NCI-H2171 (cell line): ENCODE results near the gene SLC15A5.

Experiments
- DNase-seq: peaks from one replicate; lab custom pipeline; 2025; lab: John Stamatoyannopoulos, UW

The SLC15A5 gene

DNA sequence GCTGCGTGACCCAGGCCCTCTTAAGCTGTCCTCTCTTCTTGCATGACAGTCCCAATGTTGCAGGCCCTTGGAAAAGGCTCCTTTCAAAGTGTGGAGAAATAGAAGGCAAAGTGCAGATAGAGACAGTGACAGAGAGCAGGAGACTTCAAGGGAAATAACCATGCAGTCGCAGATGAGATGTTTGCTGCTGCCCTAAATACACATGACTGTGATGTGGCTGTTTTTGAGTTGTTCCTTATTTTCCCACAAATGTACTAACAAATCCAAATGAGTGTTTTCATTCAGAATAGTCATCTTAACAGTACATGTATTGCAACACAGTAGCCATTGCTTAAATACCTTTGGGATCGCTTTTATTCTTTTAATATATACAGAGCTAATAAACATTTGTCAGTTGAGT is 101.6 kb downstream of the SLC15A5 start:
- no peak for DNase-seq

DNA sequence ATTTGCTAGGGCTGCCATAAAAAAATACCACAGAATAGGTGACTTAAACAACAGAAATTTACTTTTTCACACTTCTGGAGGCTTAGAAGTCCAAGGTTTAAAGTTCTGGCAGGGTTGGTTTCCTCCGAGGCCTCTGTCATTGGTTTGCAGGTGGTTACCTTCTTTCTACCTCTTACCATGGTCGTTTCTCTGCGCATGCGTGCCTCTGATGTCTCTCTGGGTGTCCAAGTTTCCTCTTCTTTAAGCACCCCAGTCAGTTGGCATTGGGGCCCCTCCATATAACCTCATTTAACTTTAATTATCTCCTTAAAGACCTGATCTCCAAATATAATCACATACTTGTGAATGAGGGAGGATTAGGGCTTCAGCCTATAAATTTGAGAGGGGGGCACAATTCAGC is 103.2 kb downstream of the SLC15A5 start:
- no peak for DNase-seq

DNA sequence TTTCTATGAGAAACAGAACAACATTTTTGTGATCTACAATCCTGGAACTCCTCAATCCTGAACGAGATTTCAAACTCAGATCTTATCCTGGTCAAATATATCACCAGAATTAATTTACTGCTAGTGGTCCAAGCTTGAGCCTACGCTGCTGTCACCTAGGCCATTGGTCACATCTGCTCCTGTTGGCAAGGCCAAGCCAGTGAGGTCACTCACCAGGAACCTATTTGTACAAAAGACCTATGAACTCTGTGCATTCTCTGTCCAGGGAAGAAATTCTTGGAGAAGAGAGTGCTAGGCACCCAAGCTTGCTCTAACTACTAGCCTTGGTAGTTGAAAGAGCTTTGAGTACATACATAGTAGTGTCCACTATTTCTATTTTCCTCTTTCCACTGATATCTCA is 106.1 kb downstream of the SLC15A5 start:
- no peak for DNase-seq

DNA sequence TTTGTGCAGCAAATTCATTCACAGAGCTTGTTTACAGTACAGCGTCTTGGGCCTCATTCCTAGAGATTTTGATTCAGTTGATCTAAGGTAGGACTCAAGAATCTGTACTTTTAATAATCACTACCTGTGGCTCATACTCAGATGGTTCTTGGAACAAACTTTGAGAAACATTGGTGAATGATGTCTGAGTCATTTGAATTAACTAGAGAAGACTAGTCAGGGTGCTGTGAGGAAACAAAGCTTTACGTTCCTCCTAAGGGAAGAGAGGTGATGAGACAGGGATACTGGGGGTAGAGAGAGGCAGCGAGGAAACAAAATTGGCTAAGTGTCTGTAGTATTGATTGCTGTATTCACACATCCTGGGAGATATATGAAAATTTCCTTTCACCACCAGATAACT is 109.4 kb downstream of the SLC15A5 start:
- DNase-seq = no peak

DNA sequence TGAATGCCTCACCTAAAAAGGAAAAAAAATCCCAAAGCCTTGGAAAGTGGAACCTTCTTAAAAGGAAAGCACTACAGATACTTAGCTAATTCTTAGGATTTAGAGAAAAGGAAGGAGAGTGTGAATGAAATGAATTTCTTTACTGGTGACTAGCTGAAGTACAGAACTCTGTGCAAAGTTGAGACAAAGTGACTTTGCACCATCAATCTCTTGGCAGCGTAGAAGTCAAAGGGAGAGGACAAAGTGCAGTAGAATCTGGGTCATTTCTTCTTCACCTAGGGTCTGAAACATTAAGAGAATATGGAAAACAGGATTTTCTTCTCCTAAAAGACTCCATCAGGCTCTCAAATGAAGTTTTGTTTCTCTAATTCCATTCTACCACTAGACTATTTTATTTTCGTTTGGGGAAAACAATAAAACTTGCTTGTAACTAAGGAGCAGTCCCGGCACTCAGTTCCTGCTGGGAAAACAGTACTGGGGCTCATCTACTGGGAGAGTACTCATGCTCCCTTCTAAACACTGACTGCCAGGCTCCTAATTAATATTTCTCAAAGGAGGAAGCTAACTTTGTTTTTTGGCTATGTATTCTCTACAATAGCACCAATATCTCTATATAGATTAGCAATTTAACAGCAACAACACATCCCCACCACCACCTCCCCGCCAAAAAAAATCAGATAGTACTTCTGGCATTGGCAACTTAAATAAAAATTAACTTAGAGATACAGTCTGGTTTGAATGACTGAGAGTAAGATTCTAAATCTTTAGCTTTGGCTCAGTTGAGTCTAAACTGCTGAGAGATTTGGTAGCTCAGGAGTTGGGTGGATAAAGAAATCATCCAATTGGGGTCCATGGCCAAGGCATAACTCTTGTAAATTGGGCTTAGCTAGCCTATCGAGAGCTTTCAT is 110.7 kb downstream of the SLC15A5 start:
- no peak for DNase-seq

DNA sequence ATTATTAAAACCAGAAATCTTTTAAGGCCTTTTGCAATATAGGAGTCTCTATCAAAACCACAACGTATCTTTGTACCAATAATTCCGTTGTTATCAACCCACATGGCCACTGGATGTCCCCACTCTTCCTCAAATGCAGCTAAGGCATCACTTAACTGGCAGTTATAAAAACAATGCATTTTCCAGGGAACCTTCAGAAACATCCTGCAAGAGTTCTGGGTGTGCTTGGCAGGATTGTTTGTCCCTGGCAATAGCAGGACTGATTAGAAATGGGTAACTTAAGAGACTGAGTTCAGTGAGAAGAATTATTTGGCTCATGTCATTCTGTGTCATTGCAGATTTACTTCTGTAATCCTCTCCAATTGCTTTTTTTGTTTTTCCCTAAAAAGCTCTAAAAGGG is 112.0 kb downstream of the SLC15A5 start:
- peak; percentile 16 for DNase-seq

DNA sequence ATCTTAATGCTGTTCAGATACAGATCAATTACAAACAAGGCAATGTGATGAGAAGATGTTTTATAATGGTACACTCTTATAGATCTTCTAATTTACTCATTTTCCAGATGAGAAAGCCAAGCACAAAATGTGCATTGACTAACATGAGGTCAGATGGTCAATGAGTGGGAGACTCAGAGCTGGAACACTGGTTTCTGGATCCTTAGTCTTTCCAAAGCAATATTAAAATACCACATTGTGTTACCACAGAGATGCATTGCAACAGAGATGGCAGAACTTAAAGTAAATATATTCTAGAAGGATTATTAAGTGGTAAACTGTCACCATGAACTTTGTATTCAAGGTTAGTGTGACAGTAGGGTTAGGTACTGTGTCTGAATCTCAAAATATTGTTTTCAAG is 113.6 kb downstream of the SLC15A5 start:
- DNase-seq = no peak

DNA sequence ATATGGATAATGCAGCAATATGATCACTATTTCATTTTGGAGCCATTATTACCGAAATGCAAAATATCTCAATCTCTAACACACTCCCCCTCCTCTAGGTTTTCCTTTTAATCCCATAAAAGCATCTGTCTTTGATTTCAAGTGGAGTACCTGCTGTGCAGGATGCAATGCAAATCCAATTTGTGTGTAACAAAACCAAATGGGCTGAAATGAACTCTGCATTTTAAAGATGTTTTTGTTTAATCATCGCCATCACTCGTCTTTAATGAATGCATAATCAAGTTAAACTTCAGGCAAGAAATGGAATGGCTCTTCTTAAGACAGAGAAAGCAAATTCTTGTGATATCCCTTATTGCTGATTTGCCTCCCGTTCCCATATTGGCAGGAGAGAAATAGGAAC is 114.3 kb downstream of the SLC15A5 start:
- DNase-seq = no peak

DNA sequence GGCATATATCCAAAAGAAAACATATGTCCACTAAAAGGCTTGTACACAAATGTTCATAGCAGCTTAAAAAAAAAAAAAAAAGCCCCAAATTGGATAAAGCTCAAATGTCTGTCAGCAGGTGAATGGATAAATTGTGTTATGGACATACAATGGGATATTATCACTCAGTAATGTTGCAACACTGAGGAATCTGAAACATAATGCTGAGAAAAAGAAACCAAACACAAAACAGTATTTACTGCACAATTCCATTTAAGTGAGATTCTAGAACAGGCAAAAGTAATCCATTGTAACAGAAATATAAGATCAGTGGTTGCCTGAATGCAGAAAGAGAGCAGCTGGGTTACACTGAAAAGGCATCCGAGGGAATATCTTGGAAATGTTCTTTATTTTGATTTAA is 117.9 kb downstream of the SLC15A5 start:
- DNase-seq = no peak

DNA sequence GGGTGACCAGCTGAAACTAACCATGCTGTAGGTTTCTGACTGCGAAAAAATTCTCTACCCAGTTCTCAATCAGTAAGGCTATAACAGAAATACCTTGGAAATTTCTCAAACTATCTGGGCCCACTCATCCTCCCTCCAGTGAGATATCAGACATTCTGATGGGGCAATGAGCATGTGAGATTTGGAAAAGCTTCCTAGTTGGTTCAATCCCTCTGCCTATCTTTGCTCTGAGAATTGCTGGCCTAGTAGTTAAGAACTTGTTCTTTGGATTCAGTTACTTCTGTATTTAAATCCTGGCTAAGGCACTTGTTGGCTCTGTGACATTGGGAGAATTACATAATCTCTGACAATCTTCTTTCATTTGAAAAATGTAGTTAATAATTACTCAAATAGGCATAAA is 119.4 kb downstream of the SLC15A5 start:
- DNase-seq = no peak

DNA sequence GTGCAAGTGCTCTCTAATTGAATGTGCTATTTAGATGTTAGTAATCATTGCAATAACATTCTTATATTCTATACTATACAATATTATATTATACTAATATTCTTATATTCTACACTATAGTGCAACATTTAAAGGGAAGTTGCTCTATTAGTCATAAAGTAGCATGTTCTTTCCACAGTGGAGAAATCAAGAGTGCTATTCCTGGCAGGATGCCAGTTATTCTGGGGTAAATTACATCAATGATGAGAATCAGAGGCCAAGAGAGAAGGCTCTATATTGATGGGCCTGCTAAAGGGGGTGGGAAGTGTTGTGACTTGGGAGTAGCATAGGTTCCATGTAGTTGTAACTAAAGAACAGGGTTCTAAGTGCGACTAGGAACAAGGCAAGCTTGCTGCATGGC is 121.5 kb downstream of the SLC15A5 start:
- DNase-seq = no peak

DNA sequence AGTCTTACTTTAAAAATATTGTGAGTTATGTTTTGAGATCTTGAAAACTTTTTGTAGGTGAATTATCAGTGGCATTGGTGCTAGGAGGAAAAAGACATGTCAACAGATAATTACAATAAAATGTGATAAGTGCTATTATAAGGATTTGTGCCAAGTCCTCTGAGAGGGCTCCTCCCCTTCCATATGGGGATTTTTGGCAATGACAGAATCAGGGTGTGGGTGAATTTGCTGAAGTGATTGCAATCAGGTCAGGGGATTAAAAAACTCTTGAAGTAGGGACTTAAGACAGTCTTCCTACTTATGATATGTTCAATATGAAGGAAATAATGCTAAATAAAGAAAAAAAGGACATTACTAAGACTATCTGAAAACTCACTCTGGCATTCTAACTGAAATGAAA is 122.5 kb downstream of the SLC15A5 start:
- peak; percentile 20 for DNase-seq

DNA sequence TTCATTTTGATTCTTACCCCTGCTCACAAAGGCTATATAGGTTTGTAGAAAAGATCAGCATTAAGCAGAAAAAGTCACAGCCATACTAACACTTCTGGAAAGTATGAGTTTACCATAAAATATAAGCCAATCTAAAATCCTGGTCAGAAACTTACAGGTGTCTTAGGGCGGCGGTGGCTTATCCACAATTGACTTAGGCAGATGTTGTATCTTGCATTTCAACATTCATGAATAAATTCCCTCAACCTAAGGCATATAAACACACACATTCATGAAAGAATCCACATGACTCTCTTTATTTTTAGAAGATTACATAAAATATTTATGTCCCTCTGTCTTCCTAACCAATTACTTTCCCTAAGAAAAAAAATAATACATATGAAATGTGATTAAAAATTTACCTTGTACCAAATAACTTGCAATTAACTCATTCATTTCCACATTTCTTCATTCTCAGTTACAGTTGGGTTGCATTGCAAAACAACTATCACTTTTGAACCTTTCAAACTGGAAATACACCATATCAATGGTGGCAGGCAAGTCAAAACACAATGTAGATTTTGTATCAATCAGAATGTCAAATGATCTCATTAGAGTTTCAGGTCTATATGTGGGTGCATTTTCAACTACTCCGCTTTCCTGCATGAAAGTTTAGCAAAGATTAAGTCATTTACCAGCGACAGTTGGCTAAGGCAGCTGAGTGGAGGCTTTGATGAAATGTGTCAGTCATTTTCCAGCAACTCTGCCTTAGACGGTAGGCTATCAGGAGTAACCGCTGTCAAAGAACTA is 124.4 kb downstream of the SLC15A5 start:
- DNase-seq = no peak

DNA sequence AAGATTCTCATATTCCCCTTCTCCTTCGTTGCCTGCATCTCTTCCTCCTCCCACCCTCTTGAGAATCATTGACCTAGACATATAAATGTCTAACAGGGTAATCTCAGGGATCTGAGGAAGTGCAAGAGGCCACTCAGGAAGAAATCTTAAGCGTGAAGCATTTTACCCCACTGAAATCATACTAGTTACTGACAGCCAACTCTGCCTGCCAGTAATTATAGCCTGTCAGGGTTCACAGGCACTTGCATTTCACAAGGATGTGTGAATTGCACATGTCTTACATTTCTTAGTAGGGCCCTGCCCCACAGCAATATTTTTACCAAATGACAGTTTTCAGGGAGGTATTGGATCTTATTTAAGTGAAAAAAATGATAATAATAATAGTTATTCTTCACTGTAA is 127.2 kb downstream of the SLC15A5 start:
- no peak for DNase-seq

DNA sequence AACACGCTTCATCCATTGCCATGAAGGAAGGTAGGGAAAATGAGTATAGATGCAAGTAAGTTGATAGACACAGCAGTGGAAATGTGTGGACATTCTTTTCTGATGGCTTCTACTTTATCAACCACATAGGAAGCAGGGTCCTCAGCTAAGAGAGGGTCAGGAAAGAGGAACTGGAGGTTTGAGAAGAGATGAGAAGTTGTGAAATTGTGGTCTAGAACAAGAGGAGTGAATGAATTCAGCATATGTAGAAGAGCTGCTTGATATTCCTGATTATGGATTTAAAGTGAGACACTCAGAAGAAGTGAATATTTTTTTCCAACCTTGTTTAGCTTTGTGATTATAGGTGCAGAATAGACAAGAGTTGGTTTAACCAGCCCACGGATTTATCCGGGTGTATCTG is 128.5 kb downstream of the SLC15A5 start:
- no peak for DNase-seq
